Naive thymus-derived CD8-positive, alpha-beta T cell (primary cell): ENCODE results near the gene LPA. TPM values are rescaled to one million over a fixed set of nuclear protein-coding genes. Genes with fewer than 3 reads are reported as not detected.
"Not testable (repeated sequence)": the region's sequence is repeated elsewhere in the genome, so short reads cannot be mapped to it uniquely, and the experiment has no call there.

Experiments used
- ATAC-seq, 2 donors: fragments of 150-1000 bp; cut with Tn5 transposase in 1 of 2; sonication (Bioruptor Pico), chemical (Tn5 transposase) in 1 of 2; 1 replicate in 1 of 2; 2 replicates in 1 of 2; pipeline ENCODE4 v1.10.0; 2021; ENCODE audit warnings: mild to moderate bottlenecking in 2 of 2, moderate library complexity in 2 of 2
- POLR2A ChIA-PET: fragments of 350-600 bp; sonication (Branson Sonifier 250); formaldehyde crosslinking; loops from one replicate; lab custom pipeline; 2021; ENCODE audit warnings: antibody characterized with exemption; lab: Charles Lee
- DNase-seq, 10 donors: peaks; one replicate each; pipeline versions ENCODE4 v3.0.0 to v3.0.0-alpha.2; 2020 to 2022
- H3K27ac Mint-ChIP-seq, 10 donors: one replicate each; pipeline ENCODE4 v1.8.0; 2020 to 2022; ENCODE audit warnings: mild to moderate bottlenecking in 10 of 10, mixed read lengths in 10 of 10, moderate library complexity in 4 of 10, inconsistent platforms in 1 of 10
- H3K27me3 Mint-ChIP-seq, 5 donors: one replicate each; pipeline ENCODE4 v1.8.0; 2021 to 2022; ENCODE audit warnings: mixed read lengths in 5 of 5
- H3K36me3 Mint-ChIP-seq, 3 donors: one replicate each; pipeline ENCODE4 v1.8.0; 2020 to 2022; ENCODE audit warnings: mixed read lengths in 3 of 3, mild to moderate bottlenecking in 2 of 3, inconsistent platforms in 1 of 3
- H3K4me1 Mint-ChIP-seq, 4 donors: one replicate each; pipeline ENCODE4 v1.8.0; 2021 to 2022; ENCODE audit warnings: mixed read lengths in 4 of 4
- H3K4me3 Mint-ChIP-seq, 10 donors: one replicate each; pipeline ENCODE4 v1.8.0; 2020 to 2022; ENCODE audit warnings: mild to moderate bottlenecking in 10 of 10, mixed read lengths in 10 of 10, moderate library complexity in 6 of 10, inconsistent platforms in 1 of 10
- H3K9me3 Mint-ChIP-seq, 9 donors: one replicate each; pipeline ENCODE4 v1.8.0; 2020 to 2022; ENCODE audit warnings: mixed read lengths in 9 of 9, mild to moderate bottlenecking in 3 of 9, inconsistent platforms in 1 of 9, moderate library complexity in 1 of 9
- polyA plus RNA-seq, 3 donors: library from polyadenylated mRNA; unstranded; fragments of 300-500 nt; fragmentation: Illumina TruSeq; gene quantifications; one replicate each; pipeline ENCODE4 v1.2.3, GENCODE V29; 2021
- total RNA-seq, 8 experiments: library from RNA in 2 of 8; stranded (reverse) in 2 of 8; gene quantifications; one replicate each; pipeline ENCODE4 v1.2.3 and lab custom pipeline; 2021 to 2026

Gene LPA
- total and polyA plus RNA-seq, 5 experiments from 2014 or later, result not detected

DNA sequence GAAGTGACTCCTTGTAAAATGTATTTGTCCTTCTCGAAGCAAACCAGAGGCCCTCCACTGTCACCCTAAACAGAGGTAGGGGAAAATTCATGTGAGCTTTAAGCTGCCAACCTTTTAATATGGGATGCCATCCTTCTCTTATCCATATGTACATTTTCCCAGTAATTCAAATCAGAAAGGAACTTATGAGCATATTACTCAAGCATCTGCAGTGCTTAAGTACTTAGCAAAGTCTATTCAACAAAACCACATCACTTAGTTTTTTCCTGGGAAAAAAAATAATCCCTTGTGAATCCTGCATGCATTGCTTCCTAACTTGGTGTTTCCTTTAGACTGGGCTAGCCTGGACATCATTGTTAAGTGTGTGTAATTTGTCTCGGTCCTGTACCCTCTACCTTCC lies 132.2 kb downstream of the LPA start:
- DNase-seq (no peak), ATAC-seq (no peak)
- Mint-ChIP-seq H3K9me3 (peaks cover 0 to 13% (median 4%) of the 10 kb centered on the region in 9 donors), H3K4me3 (no peak overlapping the region), H3K27me3 (peaks cover 5 to 34% (median 17%) of the 10 kb centered on the region in 5 donors), H3K4me1 (no peaks in the 10 kb centered on the region), H3K27ac (no peak overlapping the region), H3K36me3 (peaks cover 0 to 11% (median 2%) of the 10 kb centered on the region in 3 donors)
- POLR2A ChIA-PET, result no interaction called here

DNA sequence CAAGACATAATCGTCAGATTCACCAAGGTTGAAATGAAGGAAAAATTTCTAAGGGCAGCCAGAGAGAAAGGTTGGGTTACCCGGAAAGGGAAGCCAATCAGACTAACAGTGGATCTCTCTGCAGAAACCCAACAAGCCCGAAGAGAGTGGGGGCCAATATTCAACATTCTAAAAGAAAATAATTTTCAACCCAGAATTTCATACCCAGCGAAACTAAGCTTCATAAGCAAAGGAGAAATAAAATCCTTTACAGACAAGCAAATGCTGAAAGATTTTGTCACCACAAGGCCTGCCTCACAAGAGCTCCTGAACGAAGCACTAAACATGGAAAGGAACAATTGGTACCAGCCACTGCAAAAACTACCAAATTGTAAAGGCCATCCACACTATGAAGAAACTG lies 134.6 kb downstream of the LPA start:
- POLR2A ChIA-PET, DNase-seq, H3K27ac Mint-ChIP-seq, H3K4me1 Mint-ChIP-seq, ATAC-seq, H3K4me3 Mint-ChIP-seq: not testable (repeated sequence)
- Mint-ChIP-seq H3K9me3 (peaks cover 0 to 13% (median 4%) of the 10 kb centered on the region in 9 donors), H3K36me3 (peaks cover 0 to 11% (median 2%) of the 10 kb centered on the region in 3 donors), H3K27me3 (peaks cover 5 to 34% (median 17%) of the 10 kb centered on the region in 5 donors)

DNA sequence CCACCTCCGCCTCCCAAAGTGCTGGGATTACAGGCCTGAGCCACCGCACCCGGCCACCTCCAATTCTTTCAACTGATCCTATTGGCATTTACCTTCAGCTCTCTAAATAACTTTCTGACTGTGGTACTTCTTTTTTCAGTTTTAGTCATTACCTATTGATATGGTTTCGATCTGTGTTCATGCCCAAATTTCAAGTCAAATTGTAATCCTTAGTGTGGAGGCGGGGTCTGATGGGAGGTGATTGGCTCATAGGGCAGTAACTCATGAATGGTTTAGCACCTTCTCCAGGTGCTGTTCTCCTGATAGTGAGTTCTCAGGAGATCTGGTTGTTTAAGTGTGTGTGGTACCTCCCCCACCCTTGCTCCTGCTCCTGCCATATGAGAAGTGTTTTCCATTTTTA lies 140.9 kb downstream of the LPA start:
- H3K4me1 Mint-ChIP-seq, result peaks cover 5 to 22% (median 9%) of the 10 kb centered on the region in 4 donors
- no peak overlapping the region for H3K27ac Mint-ChIP-seq
- POLR2A ChIA-PET, result no interaction called here
- DNase-seq (no peak), ATAC-seq (no peak)
- H3K9me3 Mint-ChIP-seq, result no peaks in the 10 kb centered on the region
- H3K36me3 Mint-ChIP-seq, result no peaks in the 10 kb centered on the region
- H3K4me3 Mint-ChIP-seq, result no peak overlapping the region
- H3K27me3 Mint-ChIP-seq, result peaks cover 0 to 13% (median 4%) of the 10 kb centered on the region in 5 donors

DNA sequence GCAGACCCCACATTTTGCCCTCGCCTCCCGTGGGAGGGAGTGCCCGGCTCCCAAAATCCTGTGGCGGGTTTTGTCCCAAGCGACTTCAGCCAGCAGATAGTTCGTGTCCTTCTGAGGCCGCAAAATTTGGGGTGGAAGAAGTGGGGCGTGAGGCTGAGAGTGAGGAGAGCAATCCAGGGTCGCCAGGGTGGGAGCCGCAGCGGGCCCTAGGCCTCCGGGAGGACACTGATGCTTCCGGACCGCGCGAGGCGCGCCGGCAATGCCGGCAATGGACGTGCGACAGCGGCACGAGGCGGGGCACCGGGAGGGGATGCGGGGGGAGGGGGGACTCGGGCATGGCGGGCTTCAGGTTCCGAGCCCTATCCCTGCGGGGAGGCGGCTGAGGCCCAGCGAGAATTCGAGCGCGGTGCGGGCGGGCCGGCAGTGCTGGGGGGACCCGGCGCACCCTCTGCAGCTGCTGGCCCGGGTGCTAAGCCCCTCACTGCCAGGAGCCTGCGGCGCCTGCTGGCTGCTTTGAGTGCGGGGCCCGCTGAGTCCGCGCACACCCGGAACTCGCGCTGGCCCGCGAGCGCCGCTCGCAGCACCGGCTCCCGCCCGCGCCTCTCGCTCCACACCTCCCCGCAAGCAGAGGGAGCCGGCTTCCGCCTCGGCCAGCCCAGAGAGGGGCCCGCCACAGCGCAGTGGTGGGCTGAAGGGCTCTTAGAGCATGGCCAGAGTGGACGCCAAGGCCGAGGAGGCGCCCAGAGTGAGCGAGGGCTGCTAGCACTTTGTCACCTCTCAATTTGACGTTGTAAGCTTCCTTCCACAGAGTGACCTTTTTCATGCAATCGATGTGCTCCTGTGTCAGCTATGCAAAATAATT lies 143.8 kb downstream of the LPA start:
- Mint-ChIP-seq H3K27me3 (peaks cover 0 to 10% (median 4%) of the 10 kb centered on the region in 5 donors), H3K27ac (peak overlapping the region; percentile 83 to 96 (median 93)), H3K4me3 (peak overlapping the region; percentile 88 to 98 (median 96)), H3K9me3 (no peaks in the 10 kb centered on the region), H3K4me1 (peaks cover 5 to 27% (median 9%) of the 10 kb centered on the region in 4 donors), H3K36me3 (no peaks in the 10 kb centered on the region)
- ATAC-seq (peak; percentile 83 to 87), DNase-seq (peak; percentile 40 to 87 (median 72))
- POLR2A ChIA-PET, result interaction anchor here (1.0 to 1.9 kb wide), 2 partner anchors 58 to 828 kb away, joined by 3 to 5 read pairs; no protein-coding TSS in a partner anchor

DNA sequence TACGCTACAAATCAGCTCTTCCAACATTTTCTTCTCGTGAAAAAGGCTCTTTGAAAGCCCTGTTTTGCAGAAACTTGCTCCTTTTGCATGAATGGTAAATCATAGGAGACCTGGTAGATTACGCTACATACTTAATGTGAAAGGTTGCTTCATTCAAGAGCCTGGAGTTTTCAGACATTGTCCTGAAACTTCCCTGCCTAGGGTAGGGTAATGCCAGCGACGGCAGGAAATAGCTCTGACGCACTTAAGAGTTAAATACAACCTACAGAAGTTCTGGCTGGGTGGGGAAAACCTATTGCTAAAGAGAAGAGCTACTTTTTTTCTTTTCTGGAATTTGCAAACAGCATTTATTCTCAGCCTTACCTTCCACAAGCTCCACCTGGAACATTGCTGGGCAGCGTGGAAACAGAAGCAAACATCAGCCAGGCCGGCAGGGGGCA lies 144.5 kb downstream of the LPA start:
- peak in 4 of 10 donors; percentile 47 to 76 (median 61) for DNase-seq
- H3K27me3 Mint-ChIP-seq, result peaks cover 0 to 16% (median 4%) of the 10 kb centered on the region in 5 donors
- peak; percentile 74 to 76 for ATAC-seq
- H3K4me3 Mint-ChIP-seq, result peak overlapping the region; percentile 88 to 98 (median 96)
- peak overlapping the region; percentile 83 to 96 (median 93) for H3K27ac Mint-ChIP-seq
- no peaks in the 10 kb centered on the region for H3K9me3 Mint-ChIP-seq
- H3K4me1 Mint-ChIP-seq, result peaks cover 5 to 27% (median 9%) of the 10 kb centered on the region in 4 donors
- POLR2A ChIA-PET, result interaction anchor here (1.9 kb wide), 1 partner anchor 57 kb away, joined by 5 read pairs; no protein-coding TSS in a partner anchor
- H3K36me3 Mint-ChIP-seq, result no peaks in the 10 kb centered on the region

DNA sequence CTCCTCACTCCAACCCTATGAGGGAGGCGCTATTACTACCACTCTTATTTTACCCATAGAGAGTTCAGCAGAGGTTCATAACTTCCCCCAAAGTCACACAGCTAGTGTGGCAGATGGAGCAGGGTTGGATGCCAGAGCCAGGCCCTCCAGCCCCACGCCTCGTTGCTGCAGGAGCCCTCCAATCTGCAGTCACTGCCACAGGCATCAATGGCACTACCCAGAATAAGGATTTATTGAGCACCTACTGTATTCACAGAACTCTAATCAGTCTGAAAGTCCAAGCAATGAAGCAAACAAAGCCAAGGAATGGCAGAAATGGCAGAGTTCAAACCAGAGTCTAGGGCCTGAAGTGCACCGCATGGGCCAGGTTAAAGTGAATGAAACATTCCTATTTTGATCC lies 144.9 kb downstream of the LPA start:
- no peak for DNase-seq
- POLR2A ChIA-PET, result interaction anchor here (1.9 kb wide), 1 partner anchor 56 kb away, joined by 5 read pairs; no protein-coding TSS in a partner anchor
- Mint-ChIP-seq H3K4me1 (peaks cover 5 to 27% (median 9%) of the 10 kb centered on the region in 4 donors), H3K9me3 (no peaks in the 10 kb centered on the region), H3K4me3 (peak overlapping the region; percentile 88 to 98 (median 96)), H3K36me3 (no peaks in the 10 kb centered on the region), H3K27ac (peak overlapping the region in 6 of 10 donors; percentile 22 to 93 (median 42)), H3K27me3 (peaks cover 0 to 21% (median 6%) of the 10 kb centered on the region in 5 donors)
- ATAC-seq, result no peak

DNA sequence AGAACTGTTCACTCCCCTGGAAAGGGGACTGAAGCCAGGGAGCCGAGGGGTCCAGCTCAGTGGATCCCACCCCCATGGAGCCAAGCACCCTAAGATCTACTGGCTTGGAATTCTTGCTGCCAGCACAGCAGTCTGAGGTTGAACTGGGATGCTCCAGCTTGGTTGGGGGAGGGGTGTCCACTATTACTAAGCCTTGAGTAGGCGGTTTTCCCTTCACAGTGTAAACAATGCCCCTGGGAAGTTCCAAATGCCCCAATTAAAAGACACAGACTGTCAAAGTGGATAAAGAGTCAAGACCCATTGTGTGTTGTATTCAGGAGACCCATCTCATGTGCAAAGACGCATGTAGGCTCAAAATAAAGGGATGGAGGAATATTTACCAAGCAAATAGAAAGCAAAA lies 150.2 kb downstream of the LPA start:
- no peaks in the 10 kb centered on the region for H3K36me3 Mint-ChIP-seq
- ATAC-seq (no peak), DNase-seq (no peak)
- H3K27me3 Mint-ChIP-seq, result peaks cover 0 to 58% (median 16%) of the 10 kb centered on the region in 5 donors
- H3K27ac Mint-ChIP-seq, result no peak overlapping the region
- POLR2A ChIA-PET, result no interaction called here
- H3K4me3 Mint-ChIP-seq, result no peak overlapping the region
- H3K4me1 Mint-ChIP-seq, result peaks cover 0 to 14% (median 0%) of the 10 kb centered on the region in 4 donors
- H3K9me3 Mint-ChIP-seq, result no peaks in the 10 kb centered on the region

DNA sequence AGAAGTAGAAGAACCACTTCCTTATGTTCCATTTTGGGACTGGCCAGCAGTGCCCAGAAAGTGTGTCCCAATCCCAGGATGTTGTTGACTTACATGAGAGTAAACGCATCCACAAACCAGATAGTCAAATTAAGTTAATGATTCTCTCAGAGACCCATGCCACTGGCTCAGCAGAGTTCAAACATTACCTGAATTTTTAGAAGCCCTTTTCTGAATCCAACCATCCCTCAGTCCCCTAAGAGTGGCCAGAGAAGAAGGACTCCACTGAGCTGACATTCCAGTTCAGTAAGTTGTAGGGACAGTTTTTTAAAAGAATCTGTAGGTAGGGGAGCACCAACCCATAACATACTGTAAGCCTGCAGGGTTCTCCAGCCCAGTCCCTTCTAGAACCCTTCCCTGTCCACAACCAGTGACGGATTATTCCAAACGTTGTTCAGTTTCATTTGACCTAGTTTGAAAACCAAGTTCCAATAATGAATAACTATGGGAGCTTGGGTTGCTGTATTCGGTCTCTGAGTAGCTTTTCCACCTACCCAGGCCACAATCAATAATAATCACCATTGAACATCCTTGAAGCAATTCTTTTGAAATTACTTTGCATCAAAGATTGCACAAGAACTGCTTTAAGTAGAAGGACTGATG lies 153.0 kb downstream of the LPA start:
- Mint-ChIP-seq H3K4me1 (peaks cover 0 to 4% (median under 1%) of the 10 kb centered on the region in 4 donors), H3K27me3 (peaks cover 0 to 69% (median 18%) of the 10 kb centered on the region in 5 donors), H3K4me3 (no peak overlapping the region), H3K27ac (no peak overlapping the region), H3K36me3 (no peaks in the 10 kb centered on the region), H3K9me3 (no peaks in the 10 kb centered on the region)
- POLR2A ChIA-PET, result no interaction called here
- ATAC-seq (no peak), DNase-seq (no peak)

DNA sequence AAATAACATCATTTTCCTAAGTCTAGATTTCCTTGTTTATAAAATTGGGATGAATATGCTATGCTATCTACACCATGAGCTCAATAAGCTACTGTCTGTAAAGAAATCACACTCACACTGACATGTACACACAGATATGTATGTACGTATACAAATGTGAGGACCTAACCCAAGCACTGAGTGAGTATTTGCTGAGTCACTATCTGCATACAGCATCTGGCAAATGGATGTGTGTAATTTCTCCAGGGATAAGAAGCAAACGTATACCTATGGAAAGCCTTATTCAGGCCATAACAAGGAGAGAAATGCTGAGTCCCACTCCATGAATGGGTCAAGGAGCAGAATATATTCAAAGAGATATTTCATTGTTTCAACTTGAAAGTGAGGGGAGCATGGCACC lies 153.9 kb downstream of the LPA start:
- no peak overlapping the region for H3K27ac Mint-ChIP-seq
- H3K4me1 Mint-ChIP-seq, result peaks cover 0 to 4% (median under 1%) of the 10 kb centered on the region in 4 donors
- H3K27me3 Mint-ChIP-seq, result peaks cover 0 to 64% (median 15%) of the 10 kb centered on the region in 5 donors
- H3K36me3 Mint-ChIP-seq, result no peaks in the 10 kb centered on the region
- ATAC-seq, result no peak
- no peak overlapping the region for H3K4me3 Mint-ChIP-seq
- DNase-seq, result no peak
- peaks cover 0 to 2% (median 0%) of the 10 kb centered on the region in 9 donors for H3K9me3 Mint-ChIP-seq
- POLR2A ChIA-PET, result no interaction called here

DNA sequence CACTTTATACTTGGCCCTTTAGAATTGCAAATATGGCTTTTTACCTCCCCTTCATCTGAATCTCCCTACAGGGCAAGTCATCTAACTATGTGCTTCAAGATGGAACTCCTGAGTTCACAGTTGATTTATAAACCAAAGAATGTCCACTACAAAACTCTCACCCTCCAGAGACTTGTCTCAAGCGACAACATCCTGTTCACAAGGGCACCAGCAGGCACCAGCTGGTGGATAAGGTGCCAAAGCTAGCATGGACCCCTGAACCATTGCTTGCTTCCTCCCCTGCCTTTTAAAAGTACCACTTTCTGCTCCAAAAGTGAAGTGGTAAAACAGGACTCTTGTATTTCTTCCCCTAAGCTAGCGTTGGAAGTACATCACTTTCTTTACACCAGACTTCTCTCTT lies 154.5 kb downstream of the LPA start:
- Mint-ChIP-seq H3K4me3 (no peak overlapping the region), H3K27me3 (peaks cover 0 to 58% (median 17%) of the 10 kb centered on the region in 5 donors), H3K4me1 (peaks cover 0 to 4% (median under 1%) of the 10 kb centered on the region in 4 donors), H3K9me3 (peaks cover 0 to 7% (median under 1%) of the 10 kb centered on the region in 9 donors), H3K27ac (no peak overlapping the region), H3K36me3 (peaks cover 0 to 3% (median 2%) of the 10 kb centered on the region in 3 donors)
- POLR2A ChIA-PET, result no interaction called here
- DNase-seq, result no peak
- ATAC-seq, result no peak

DNA sequence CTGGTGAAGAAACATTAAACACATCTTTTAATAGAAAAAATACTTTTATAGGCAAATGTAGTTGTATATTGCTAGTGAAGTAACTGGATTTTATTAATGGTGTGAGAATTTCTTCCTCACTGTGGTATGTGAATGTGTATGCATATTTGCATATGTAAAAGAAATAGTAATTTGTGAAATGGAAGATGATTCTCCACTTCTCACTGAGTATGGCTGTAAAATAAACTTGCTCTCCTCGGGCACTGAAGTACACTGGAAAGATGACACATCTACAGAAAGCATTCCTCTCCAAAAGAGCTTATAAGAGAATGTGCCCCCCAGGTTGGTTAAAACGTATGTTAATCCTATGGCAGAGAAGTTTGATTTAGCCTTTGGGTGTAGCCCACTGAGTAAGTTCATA lies 155.5 kb downstream of the LPA start:
- Mint-ChIP-seq H3K27ac (no peak overlapping the region), H3K4me1 (peaks cover 0 to 4% (median under 1%) of the 10 kb centered on the region in 4 donors), H3K36me3 (peaks cover 0 to 13% (median 10%) of the 10 kb centered on the region in 3 donors), H3K9me3 (peaks cover 0 to 16% (median 10%) of the 10 kb centered on the region in 9 donors), H3K4me3 (no peak overlapping the region), H3K27me3 (peaks cover 0 to 48% (median 15%) of the 10 kb centered on the region in 5 donors)
- POLR2A ChIA-PET, result no interaction called here
- no peak for DNase-seq
- no peak for ATAC-seq

DNA sequence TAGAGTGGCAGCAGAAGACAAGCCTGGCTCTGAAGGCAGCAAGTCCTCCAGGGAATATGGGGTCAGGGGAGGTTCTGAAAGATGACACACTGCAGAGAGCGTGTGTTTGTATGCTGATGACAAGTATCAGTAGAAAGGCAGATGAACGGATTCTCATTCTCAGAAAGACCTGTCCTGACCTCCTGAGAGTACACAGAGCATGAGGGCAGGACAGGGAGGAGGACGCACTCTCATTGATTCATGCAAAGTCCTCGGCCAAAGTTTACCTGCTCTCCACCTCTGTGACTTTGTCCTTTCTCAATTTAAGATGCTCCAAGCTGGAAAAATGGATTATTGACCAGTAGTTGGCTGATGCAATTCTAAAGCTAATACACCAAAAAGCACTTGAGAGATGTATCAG lies 156.7 kb downstream of the LPA start:
- Mint-ChIP-seq H3K4me3 (no peak overlapping the region), H3K4me1 (peaks cover 0 to 4% (median under 1%) of the 10 kb centered on the region in 4 donors), H3K36me3 (peaks cover 0 to 19% (median 15%) of the 10 kb centered on the region in 3 donors), H3K27me3 (peaks cover 0 to 36% (median 10%) of the 10 kb centered on the region in 5 donors), H3K9me3 (peaks cover 0 to 19% (median 13%) of the 10 kb centered on the region in 9 donors), H3K27ac (no peak overlapping the region)
- DNase-seq (no peak), ATAC-seq (no peak)
- POLR2A ChIA-PET, result no interaction called here
